ENCODE measurements around the gene INTS11.
"Not testable (repeated sequence)": the region's sequence is repeated elsewhere in the genome, so short reads cannot be mapped to it uniquely, and the experiment has no call there.

Gene INTS11

GRCh38 chr1:1322418-1322817, 2.0 kb downstream of the INTS11 start:
- Histone ChIP-seq H3K4me1 (peaks cover 10% of the 10 kb centered on the region), H3K4me3 (no peak overlapping the region), H3K36me3 (replicated peaks) (peaks cover 34% of the 10 kb centered on the region), H3K9me3 (no peaks in the 10 kb centered on the region), H3K27me3 (ENCODE audit: low read depth) (no peaks in the 10 kb centered on the region)
- DNase-seq (ENCODE audit: low spot score in 2 of 2): no peak
- in situ Hi-C loops (cut with MboI; ENCODE audit: low sequenced_read_pairs): no loop called here

DNA sequence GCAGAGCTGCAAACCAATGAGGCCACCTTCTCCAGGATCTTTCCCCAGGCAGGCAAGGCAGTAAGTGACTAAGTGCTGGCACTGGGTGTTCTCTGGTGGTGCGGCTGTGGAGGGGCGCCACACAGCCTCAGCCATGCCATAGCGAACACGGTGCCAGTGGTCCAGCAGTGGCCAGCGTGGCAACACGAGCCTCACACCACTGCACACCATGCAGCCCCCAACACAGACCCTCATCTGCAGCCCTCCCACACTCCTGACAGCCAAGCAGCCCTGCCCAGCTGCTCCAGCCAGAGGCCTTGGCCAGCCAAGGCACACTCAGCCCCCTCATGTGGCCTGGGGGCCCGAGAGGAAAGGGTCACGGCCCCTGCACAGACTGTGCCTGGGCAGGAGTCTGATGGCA, 3.0 kb downstream of the INTS11 start:
- in situ Hi-C loops (cut with MboI; ENCODE audit: low sequenced_read_pairs): no loop called here
- Histone ChIP-seq H3K9me3 (no peaks in the 10 kb centered on the region), H3K4me1 (peaks cover 10% of the 10 kb centered on the region), H3K36me3 (replicated peaks) (peaks cover 43% of the 10 kb centered on the region), H3K27me3 (ENCODE audit: low read depth) (no peaks in the 10 kb centered on the region), H3K4me3 (no peak overlapping the region)
- DNase-seq (ENCODE audit: low spot score in 2 of 2): no peak

GRCh38 chr1:1320666-1321448, 3.6 kb downstream of the INTS11 start:
- Histone ChIP-seq H3K4me3 (no peak overlapping the region), H3K9me3 (no peaks in the 10 kb centered on the region), H3K4me1 (peaks cover 10% of the 10 kb centered on the region), H3K36me3 (replicated peaks) (peaks cover 46% of the 10 kb centered on the region), H3K27me3 (ENCODE audit: low read depth) (no peaks in the 10 kb centered on the region)
- no peak for DNase-seq (ENCODE audit: low spot score in 2 of 2)
- in situ Hi-C loops (cut with MboI; ENCODE audit: low sequenced_read_pairs): no loop called here

- no peak overlapping the region for H3K4me3 ChIP-seq
- H3K27me3 ChIP-seq (ENCODE audit: low read depth): no peaks in the 10 kb centered on the region
- no peak for DNase-seq (ENCODE audit: low spot score in 2 of 2)
- H3K36me3 ChIP-seq (replicated peaks): peaks cover 54% of the 10 kb centered on the region
- H3K9me3 ChIP-seq: no peaks in the 10 kb centered on the region
- in situ Hi-C loops (cut with MboI; ENCODE audit: low sequenced_read_pairs): no loop called here
- peaks cover 5% of the 10 kb centered on the region for H3K4me1 ChIP-seq
Observed at GRCh38 chr1:1319646-1319941, 4.9 kb downstream of the INTS11 start.

DNA sequence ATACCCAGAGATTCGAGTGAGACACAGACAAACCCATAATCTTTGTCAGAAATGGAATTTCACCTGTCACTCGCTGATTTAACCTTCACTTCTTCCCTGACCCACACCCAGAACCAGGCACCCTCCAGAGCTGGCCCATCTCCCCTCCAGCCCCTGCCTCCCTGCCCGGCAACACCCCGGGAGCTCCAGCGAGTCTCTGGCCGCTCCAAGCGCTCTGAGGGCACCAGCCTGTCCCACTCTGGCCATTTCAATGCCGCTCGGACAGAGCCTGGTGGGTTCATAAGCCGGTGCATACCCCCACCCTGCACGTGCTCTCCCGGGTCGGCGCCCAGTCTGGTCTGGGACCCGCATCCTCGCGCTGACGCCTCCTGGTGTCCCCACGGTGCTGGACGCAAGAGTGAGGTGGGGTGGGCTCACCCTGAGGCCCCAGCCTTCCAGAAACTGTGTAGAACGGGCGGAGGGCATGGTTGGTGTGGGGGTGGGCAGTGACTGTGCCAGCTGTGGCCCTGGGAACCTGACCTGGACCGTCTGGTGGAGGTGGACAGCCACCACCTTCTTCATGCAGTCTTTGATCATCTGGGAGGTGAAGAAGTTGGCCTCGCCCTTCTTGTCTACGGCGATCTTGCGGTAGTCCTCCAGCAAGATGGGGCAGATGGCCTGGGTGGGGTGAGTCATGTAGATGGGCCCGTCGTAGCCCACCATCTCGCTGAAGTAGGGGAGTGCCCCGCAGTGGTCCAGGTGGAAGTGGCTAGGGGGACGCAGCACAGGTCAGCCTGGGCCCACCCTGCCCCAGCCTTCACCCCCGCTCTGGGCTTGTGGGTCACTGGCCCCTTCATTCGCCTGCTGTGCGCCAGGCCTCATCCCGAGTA, 5.4 kb downstream of the INTS11 start:
- no peak for DNase-seq (ENCODE audit: low spot score in 2 of 2)
- H3K4me3 ChIP-seq: no peak overlapping the region
- H3K9me3 ChIP-seq: no peaks in the 10 kb centered on the region
- no peaks in the 10 kb centered on the region for H3K27me3 ChIP-seq (ENCODE audit: low read depth)
- in situ Hi-C loops (cut with MboI; ENCODE audit: low sequenced_read_pairs): no loop called here
- peaks cover 57% of the 10 kb centered on the region for H3K36me3 ChIP-seq (replicated peaks)
- peaks cover 5% of the 10 kb centered on the region for H3K4me1 ChIP-seq

- Histone ChIP-seq H3K36me3 (replicated peaks) (peaks cover 65% of the 10 kb centered on the region), H3K9me3 (no peaks in the 10 kb centered on the region), H3K4me1 (peaks cover 3% of the 10 kb centered on the region; the same call in 1 of the 2 replicates), H3K4me3 (no peak overlapping the region), H3K27me3 (ENCODE audit: low read depth) (no peaks in the 10 kb centered on the region)
- DNase-seq (ENCODE audit: low spot score in 2 of 2): no peak
- in situ Hi-C loops (cut with MboI; ENCODE audit: low sequenced_read_pairs): no loop called here
Observed at GRCh38 chr1:1318131-1318652, 6.3 kb downstream of the INTS11 start.

DNA sequence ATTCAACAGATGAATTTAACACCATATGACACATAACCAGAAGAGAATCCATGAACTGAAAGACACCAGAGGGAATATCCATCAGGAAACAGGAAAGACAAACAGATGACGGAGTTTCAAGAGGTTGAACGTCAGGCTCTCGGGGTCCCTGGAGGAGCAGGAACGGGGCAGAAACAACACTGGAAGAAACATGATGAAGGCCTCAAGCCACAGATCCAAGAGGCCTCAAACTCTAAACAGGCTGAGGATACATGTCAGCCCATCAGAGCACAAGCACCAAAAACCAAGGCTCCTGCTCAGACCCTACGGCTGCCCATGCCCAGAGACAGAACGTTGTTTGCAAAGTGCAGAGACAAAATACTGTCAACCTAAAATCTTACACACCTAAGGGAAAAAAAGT, 7.0 kb downstream of the INTS11 start:
- no peak for DNase-seq (ENCODE audit: low spot score in 2 of 2)
- in situ Hi-C loops (cut with MboI; ENCODE audit: low sequenced_read_pairs): no loop called here
- Histone ChIP-seq H3K9me3 (no peaks in the 10 kb centered on the region), H3K4me1 (no peaks in the 10 kb centered on the region), H3K4me3 (no peak overlapping the region), H3K36me3 (replicated peaks) (peaks cover 73% of the 10 kb centered on the region), H3K27me3 (ENCODE audit: low read depth) (no peaks in the 10 kb centered on the region)

DNA sequence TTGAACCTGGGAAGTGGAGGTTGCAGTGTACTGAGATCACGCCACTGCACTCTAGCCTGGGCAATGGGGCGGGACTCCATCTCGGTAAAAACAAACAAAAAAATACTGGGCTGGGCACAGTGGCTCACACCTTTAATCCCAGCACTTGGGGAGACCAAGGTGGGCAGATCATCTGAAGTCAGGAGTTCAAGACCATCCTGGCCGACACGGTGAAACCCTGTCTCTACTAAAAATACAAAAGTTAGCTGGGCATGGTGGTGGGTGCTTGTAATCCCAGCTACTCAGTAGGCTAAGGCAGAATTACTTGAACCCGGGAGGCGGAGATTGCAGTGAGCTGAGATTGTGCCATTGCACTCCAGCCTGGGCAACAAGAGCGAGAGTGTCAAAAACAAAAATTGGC, 8.3 kb downstream of the INTS11 start:
- H3K27me3 ChIP-seq (ENCODE audit: low read depth); DNase-seq (ENCODE audit: low spot score in 2 of 2); in situ Hi-C loops (cut with MboI; ENCODE audit: low sequenced_read_pairs); H3K9me3 ChIP-seq; H3K4me3 ChIP-seq; H3K4me1 ChIP-seq: not testable (repeated sequence)
- peaks cover 82% of the 10 kb centered on the region for H3K36me3 ChIP-seq (replicated peaks)

GRCh38 chr1:1315435-1315954, 9.0 kb downstream of the INTS11 start:
- no peak for DNase-seq (ENCODE audit: low spot score in 2 of 2)
- Histone ChIP-seq H3K4me3 (no peak overlapping the region), H3K36me3 (replicated peaks) (peaks cover 85% of the 10 kb centered on the region), H3K27me3 (ENCODE audit: low read depth) (no peaks in the 10 kb centered on the region), H3K4me1 (no peaks in the 10 kb centered on the region), H3K9me3 (no peaks in the 10 kb centered on the region)
- in situ Hi-C loops (cut with MboI; ENCODE audit: low sequenced_read_pairs): no loop called here

DNA sequence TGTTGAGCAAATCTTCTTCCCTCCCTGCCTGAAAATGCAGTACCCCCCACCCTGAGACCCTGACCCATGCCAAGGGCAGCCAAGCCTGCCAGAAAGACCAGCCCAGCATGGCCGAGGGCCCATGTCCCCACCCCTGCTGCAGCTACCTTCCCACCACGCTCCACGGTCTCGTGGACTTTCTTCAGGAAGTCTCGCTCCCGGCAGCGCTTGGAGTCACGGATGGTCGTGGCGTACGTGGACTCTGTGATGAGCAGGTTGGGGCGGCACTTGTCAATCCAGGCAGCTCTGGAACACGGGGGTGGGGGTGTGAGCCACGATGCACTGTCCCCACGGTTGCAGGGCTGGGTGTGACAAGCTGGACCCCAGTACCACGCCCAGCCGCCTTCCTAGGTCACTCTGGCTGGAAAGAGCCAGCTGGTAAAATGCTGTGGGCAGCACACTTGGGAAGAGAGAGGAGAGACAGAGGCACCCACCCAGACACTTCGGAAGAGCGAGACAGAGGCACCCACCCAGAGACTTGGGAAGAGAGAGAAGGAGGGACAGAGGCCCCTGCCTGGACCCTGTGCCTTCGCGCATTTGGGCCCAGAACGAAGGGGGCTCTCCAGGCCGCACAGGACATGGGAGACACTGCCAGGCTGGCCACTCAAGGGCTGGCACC, 9.7 kb downstream of the INTS11 start:
- H3K27me3 ChIP-seq (ENCODE audit: low read depth): no peaks in the 10 kb centered on the region
- DNase-seq (ENCODE audit: low spot score in 2 of 2): no peak
- in situ Hi-C loops (cut with MboI; ENCODE audit: low sequenced_read_pairs): no loop called here
- no peaks in the 10 kb centered on the region for H3K9me3 ChIP-seq
- no peak overlapping the region for H3K4me3 ChIP-seq
- peaks cover 85% of the 10 kb centered on the region for H3K36me3 ChIP-seq (replicated peaks)
- H3K4me1 ChIP-seq: peaks cover 4% of the 10 kb centered on the region; the same call in 1 of the 2 replicates

DNA sequence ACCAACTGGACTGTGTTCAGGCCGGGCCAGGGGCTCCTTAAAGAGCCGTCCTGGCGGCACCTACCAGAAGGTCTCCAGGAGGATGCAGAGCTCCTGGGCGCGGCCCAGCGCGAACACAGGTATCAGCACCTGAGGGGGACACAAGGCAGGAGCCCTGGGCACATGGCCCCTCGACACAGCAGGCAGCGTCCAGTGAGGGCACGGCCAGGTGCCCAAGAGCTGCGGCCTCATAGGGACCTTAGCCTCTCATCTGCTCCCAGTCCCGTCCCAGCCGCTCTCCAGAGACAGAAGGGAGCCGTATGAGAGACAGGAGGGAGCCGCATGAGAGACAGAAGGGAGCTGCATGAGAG, 10.2 kb downstream of the INTS11 start:
- in situ Hi-C loops (cut with MboI; ENCODE audit: low sequenced_read_pairs): no loop called here

DNA sequence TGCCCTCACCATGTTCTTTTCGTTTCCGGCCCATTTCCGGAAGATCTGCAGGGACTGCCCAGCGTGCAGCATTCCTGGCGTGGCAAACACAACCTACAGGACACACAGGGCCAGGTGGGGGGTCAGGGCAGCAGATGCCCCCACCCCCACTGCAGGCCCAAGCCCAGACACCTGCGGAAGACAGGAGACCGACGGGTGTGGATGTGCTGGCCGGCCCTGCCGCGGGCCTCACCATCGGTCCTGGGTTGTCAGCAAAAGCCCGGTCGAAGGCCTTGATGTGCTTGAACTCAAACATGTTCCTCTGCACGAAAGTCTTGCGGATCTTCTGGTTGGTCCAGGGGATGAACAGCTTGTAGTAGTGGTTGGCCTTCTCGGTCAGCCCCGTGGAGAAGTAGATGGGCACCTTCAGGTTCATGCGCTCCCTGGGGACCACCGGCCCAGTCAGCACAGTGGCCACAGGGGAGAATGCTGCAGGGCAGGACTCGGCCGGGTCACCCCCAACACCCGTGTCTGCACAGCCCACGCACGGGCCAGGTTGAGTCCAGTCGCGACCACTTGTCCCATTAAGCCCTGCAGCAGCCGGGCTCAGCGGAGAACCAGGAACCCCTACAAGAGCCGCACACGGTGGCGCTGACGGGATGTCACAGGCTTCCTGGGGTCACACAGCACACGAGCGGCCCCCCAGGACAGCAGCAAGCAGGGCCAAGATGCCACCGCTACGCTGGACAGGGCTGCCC, 10.8 kb downstream of the INTS11 start:
- no peak for DNase-seq (ENCODE audit: low spot score in 2 of 2)
- in situ Hi-C loops (cut with MboI; ENCODE audit: low sequenced_read_pairs): no loop called here
- Histone ChIP-seq H3K36me3 (replicated peaks) (peaks cover 74% of the 10 kb centered on the region), H3K4me1 (peaks cover 6% of the 10 kb centered on the region; the same call in 1 of the 2 replicates), H3K27me3 (ENCODE audit: low read depth) (no peaks in the 10 kb centered on the region), H3K4me3 (no peak overlapping the region), H3K9me3 (no peaks in the 10 kb centered on the region)

More for the DNA sequence above, 10.2 kb downstream of the INTS11 start:
- DNase-seq (ENCODE audit: low spot score in 2 of 2): no peak
- Histone ChIP-seq H3K9me3 (no peaks in the 10 kb centered on the region), H3K36me3 (replicated peaks) (peaks cover 80% of the 10 kb centered on the region), H3K4me1 (peaks cover 6% of the 10 kb centered on the region; the same call in 1 of the 2 replicates), H3K4me3 (no peak overlapping the region), H3K27me3 (ENCODE audit: low read depth) (no peaks in the 10 kb centered on the region)

Data from HAP-1 (cell line).